NCI-H1105 (cell line): ENCODE results near the gene ATG4B.

ENCODE experiments used
- DNase-seq: peaks from one replicate; lab custom pipeline; 2025; lab: John Stamatoyannopoulos, UW

Gene ATG4B

DNA sequence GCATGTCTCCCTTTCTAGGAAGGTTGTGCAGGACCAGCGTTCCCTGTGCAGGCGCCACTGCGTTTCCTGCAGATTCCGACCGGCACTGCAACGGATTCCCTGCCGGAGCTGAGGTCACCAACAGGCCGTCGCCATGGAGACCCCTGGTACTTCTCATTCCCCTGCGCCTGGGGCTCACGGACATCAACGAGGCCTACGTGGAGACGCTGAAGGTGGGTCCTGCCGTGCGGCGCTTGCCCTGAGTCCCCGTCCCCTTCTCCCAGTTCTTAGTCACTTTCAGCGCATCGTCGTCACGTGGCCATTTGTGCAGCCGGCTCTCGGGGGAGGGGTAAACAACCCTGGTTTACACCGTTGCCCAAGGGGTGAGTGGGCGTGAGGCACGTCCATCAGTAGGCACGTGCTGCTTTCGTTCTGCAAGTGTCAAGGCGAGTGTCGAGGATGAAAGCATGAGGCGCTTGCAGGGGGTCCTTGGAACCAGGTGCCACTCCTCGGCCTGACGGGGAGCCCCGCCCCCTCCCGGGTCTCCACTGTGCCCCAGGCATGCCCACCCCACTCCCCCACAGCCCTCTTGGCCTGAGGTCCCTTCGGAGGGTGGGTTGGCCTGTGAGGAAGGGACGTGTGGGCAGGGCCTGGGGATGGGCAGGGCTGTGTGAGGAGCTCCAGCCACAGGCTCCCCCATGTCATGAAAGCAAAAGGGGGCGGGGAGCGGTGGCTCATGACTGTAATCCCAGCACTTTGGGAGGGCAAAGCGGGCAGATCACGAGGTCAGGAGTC, 29.3 kb downstream of the ATG4B start:
- no peak for DNase-seq

DNA sequence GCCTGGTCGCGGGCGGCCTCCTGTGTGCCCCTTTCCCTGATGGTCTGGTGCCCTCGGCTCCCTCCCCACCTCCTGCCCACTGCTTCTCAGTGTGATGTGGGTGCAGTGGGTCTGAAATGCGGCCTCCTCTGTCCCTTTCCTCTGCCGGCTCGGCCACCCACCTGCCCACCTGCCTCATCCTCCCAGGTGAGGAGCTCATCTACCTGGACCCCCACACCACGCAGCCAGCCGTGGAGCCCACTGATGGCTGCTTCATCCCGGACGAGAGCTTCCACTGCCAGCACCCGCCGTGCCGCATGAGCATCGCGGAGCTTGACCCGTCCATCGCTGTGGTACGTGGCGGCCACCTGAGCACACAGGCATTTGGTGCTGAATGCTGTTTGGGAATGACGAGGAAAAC, 30.9 kb downstream of the ATG4B start:
- DNase-seq: no peak

DNA sequence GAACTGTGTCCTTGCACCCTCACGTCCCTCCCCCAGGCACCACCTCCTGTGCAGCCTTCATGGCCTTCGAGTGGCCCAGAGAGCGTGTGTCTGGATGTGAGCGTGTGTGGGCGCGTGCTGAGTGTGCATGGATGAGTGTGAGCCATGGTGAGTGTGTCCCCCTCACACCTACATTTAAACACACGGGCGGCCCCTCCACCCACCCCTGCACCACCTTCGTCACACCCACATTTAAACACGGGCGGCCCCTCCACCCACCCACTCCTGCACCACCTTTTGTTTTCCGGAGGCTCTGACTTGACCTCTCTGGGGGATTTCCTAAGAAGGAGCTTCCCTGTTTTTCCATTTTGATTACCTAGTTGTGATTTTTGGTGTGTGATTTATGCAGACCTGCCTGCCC, 31.3 kb downstream of the ATG4B start:
- no peak for DNase-seq

DNA sequence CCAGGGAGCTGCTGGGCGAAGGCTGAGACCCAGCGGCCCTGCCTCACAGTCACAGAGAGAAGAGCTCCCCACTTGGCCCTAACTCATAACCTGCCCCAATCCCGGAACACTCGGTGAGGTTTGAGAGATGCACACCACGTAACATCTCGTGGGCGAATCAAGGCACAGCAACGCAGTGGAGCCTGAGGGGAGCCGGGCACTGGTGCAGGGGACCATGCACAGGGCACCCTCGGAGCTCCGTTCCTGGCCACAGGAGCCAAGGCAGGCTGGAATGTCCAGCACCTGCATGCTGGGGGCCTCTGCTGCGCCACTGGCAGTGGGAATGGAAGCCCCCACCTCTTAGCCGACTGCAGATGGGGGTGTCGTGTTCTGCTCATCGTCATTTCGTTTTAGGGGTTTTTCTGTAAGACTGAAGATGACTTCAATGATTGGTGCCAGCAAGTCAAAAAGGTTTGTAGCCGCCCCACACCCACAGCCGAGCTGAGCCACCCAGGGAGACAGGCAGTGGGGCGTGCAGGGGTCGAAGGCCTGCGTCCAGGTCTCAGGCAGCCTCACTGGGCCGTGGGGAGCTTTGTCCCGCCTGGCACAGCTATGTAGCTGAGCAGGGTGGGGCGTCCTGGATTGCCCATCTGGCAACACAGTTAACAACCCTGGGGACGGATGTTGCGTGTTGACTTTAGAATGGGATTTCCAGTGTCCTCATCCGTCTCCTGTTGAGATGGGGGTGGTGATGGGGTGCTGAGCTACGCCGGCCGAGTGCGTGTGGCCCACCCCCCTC, 33.0 kb downstream of the ATG4B start:
- DNase-seq: no peak

DNA sequence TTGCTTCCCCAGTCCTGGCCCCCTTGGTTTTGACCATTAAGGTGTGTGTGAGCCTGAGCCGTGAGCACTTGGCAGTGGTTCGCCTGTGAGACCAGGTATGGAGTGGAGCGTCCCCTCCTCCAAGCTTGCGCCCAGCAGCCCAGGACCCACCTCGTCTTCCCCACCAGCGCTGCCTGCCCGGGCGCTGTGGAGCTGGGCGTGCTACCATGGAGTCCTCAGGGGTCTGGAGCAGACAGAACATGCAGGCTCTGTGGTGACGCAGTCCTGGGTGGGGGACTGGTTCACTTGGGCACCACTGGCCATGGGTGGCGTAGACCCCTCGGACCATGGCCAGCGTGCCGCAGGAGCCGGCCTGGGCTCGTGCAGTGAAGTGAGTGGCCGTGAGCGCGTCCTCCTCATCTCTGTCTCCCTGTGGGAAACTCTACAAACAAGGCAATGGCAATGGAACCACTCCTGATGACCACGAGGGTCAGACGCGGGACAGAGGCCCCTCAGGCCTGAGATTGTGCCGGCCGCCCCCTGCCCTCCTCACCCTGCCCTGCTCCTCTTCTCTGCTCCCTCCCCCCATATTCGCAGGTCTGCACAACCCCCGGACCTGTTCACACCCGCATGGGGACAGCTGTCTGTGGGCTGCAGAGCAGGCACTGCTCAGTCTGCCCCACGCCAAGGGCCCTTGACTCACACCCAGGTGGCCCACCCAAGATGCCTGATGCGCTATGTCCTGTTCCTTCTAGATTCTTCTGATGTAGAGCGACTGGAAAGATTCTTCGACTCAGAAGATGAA, 34.2 kb downstream of the ATG4B start:
- no peak for DNase-seq

DNA sequence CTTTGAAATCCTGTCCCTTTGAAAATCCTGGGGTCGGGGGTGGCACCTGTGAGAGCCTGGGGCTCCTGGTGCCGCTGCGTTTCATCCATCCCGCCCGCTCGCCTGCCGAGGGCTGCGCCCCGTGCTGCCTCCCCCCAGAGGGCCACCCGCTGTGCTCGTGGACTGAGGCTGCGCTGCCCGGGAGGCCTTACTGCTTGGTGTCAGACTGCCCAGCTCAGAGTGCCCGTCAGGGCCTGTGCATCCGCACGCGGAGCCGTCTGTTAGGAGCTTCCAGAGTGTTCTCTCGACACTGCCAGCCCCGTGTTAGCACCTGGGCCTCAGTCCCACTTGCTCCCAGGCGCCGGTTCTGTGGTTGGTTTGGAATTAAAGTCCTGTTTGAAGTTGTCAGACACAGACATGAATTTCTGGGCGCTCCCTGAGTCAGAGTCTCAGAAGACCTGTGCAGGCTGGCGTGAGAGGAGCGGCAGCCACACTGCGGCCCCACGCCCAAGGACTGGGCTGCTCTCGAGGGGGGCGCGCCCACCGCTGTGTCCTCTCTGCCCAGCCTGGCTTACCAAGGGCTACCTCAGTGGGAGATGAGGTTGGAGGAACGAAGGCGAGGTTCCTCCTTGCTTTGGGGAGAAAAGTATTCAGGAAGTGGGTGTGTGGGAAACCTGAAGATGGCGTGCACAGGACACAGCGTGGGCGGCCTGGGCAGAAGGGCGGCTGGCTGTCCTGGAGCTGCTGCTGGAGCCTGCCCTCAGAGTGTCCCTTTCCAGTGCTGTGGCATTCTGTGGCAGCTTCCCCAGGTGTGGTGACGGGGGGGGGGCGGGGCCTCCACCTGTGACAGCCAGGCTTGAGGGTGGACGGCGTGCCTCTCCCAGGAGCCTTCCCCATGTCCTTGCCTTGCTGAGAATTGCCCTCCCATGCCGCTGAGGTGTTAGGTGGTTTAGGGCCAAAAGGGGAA, 35.0 kb downstream of the ATG4B start:
- no peak for DNase-seq

DNA sequence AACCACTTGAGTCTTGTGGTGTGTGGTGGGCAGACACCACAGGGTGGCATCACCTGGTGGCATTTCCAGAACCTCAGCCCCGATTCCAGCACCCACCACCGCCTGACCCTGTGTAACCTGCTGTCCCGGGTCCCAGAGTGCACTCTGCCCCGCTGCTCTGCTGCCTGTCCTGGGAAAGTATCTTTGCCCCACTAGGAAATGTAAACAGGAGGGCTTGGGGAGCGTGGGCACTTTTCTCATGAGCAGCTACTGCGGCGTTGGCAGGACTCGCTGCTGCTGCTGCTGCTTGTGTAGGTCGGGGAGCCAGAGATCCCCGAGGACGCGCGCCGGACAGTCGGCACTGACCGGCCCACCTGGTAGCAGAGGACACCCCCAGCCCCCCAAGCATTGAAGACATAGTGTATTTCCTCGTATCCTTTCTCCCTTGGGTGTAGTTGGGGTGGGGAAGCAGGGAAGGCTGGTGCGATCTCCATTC, 35.7 kb downstream of the ATG4B start:
- no peak for DNase-seq

DNA sequence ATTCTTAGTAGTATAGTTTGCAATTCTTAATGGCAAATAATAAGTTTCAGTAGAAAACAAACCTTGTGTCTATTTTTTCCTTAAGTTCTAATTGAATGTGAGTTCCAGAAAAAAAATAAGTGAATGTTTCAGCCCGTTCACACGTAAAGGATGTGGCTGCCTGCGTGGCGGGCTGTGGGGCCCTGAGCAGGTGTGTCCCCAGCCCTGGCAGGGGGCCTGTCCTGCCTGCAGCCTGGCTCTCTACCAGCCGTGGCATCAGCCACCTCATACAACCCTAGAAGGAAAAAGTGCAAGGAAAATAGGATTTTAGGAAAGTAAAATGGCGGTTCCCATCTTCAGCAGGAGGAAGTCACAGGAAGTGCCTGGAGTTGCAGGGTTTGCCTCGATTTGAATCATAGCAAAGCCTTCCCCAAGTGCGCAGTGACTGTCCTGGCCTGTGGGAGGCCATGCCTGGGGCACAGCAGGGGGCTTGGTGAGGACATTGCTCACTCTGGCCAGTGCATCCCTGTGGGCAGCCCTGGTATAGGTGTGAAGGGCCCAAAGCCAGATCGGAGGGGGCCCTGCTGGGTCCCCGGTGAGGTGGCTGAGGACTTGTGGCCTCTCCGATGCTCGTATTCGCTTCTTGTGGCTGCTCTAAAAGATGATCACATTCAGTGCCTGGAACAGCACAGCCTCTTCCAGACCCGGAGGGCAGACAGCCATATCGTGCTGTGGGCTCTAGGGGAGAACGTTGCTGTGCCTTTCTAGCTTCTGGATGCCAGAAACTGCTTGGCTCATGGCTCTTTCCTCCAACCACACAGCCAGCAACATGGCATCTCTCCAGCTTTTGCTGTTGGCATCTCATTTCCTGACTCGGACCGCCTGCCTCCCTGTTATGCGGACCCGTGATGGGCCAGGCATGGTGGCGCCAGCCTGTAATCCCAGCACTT, 36.6 kb downstream of the ATG4B start:
- no peak for DNase-seq

DNA sequence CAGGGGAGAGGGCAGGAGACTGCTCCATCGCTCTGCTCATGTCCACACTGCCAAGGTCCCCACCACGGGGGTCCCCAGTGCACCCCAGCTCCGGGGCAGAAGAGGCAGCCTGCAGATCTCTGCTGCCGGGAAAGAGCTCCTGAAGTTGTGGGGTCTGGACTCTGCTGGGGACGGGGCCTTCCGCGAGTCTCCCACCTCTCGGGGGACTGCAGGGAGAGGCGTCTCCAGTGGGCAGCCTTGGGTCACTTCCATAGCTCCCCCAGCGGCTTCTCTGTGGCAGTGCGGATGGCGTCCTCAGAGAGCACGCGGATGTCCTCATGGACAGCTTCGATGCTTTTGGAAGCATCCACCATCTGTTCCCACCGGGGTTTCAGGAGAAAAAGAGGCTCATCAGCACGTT, 38.4 kb downstream of the ATG4B start:
- DNase-seq: no peak

DNA sequence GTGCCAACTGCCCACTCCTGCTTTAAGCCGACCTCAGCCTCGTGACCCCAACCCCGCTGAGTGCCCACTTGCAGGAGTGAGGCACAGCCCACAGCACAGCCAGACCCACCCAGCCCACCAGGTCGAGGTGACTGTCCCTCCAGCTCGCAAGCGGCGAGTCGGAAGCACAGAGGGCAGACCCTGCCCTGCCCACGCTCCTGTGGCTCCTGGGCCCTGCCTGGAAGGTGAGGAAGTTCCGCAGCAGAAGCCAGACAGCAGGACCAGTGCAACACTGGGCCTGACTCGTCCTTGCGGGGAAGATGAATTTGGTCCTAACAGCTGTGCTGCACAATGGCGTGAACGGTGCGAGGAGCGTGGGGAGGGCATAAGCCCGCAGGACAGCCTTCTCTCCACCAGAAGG, 39.2 kb downstream of the ATG4B start:
- no peak for DNase-seq

DNA sequence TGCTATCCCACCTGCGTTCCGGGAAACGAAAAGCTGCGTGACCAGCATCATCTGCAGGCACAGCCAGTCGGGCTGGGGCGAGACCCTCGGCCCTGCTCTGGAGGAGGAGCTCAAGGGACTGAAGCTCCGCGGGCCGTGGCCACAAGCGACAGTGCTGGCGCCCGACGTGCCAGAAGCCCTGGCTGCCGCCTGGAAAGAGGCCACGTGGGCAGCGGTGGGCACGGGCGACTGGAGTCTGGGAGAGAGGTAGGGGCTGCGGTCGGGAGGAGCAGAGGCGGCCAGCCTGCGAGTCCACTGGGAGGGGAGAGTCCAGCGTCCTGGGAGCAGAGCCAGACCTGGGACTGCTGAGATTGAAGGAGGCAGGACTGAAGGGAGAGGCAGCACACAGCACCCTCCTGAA, 39.9 kb downstream of the ATG4B start:
- no peak for DNase-seq

DNA sequence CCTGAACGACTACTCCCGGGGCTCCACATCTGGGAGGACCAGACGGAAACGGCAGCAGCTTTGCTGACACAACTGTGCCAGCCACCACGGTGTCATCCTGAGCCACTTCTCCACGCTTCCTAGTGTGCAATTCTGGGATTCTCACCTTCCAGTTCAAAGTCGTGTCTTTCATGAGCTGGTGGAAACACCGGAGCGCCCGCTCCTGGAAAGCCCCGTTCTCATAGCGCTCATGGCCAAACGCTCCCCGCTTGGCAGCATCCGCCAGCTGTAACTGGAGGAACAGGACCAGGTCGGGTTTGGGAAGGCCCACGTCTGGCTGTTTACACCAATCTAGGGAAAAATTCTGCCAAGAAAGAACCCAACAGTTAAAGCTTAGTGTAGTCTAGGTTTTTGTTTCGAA, 40.8 kb downstream of the ATG4B start:
- no peak for DNase-seq

DNA sequence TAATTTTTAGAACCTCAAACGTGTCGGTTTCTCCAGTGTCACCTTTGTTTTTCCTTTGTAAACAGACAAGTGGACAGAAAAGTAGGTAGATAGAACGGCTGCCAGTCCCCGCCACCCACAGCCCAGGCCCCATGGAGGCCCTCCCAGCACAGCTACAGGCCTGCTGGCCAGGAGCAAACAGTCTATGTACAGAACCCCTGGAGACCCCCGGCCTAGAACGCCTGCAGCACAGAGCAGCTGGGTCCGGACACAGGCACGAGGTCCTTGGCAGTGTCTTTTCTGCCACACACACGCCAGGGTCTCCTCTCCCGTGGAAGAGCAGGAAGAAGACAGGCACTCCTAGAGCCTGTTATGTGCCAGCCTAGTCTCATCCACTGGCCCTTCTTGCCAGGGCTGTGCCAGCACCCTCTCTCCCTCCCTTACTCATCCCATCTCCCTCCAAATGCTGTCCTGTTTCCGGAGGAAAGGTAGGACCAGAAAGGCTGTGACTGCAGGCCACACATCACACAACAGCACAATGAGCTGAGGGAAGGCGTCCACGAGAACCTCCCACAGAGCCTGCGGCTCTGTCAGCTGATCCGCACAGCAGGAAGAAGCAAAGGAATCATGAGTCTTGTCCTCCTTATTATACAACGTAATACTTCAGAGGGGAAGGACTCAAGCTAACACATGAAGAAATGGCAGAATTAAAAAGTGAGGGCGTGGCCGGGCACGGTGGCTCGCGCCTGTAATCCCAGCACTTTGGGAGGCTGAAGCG, 41.5 kb downstream of the ATG4B start:
- DNase-seq: no peak

DNA sequence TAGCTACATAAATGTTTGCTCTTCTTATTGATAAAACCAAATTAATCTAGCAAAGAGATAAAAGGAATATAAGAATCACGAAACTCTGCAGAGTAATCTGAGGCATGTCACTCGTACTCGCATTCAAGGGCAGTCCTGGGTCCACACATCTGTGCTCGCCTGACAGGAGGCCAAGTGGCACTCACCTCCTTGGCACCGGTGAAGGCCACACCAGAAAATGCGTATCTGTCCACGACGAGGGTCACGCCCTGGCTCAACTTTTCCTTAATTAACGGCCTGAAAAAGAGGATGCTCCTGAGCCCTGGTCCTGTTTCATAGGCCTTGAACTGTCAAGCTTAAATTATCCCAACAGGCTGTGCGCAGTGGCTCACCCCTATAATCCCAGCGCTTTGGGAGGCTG, 42.6 kb downstream of the ATG4B start:
- no peak for DNase-seq

DNA sequence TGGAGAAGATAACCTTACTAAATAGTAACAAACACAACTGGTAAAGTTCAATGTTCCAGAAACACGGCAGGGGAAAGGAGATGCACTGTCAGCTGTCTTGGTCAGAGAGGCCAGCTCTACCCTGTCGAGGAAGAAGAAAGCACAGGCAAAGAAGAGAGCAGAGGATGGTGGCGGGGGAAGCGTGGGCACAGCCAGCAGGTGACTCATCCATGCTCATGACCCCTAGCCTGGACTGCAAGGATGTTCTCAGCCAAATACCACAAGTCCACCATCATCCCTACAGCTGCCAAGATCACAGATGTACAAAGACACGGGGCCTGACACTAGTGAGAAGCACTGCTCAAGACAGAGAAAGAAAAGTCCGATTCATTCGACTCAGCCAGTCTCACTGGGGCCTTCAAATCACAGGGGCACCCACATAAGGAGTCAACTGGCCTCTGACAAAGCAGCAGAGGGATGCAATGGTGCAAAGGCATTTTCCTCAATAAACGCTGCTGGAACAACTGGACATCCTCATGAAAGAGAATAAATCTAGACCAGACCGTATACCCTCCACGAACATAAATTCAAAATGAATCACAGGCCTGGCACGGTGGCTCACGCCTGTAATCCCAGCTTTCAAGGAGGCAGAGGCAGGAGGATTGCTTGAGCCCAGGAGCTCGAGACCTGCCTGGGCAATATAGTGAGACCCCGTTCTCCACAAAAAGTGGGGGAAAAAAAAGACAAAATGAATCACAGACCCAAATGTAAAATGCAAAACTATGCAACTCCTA, 43.5 kb downstream of the ATG4B start:
- no peak for DNase-seq

DNA sequence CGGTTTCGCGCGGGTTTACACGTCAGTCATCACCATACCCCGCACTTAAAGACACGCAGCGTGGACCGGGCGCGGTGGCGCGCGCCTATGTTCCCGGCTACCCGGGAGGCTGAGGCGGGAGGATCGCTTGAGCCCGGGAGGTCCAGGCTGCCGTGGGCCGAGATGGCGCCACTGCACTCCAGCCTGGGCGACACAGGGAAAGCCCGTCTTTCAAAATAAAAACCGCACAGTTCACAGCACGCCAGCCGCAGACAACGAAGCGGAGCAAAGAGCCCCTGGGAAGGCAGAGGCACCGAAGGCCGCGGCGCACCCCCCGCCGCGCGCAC, 48.8 kb downstream of the ATG4B start:
- DNase-seq: no peak

DNA sequence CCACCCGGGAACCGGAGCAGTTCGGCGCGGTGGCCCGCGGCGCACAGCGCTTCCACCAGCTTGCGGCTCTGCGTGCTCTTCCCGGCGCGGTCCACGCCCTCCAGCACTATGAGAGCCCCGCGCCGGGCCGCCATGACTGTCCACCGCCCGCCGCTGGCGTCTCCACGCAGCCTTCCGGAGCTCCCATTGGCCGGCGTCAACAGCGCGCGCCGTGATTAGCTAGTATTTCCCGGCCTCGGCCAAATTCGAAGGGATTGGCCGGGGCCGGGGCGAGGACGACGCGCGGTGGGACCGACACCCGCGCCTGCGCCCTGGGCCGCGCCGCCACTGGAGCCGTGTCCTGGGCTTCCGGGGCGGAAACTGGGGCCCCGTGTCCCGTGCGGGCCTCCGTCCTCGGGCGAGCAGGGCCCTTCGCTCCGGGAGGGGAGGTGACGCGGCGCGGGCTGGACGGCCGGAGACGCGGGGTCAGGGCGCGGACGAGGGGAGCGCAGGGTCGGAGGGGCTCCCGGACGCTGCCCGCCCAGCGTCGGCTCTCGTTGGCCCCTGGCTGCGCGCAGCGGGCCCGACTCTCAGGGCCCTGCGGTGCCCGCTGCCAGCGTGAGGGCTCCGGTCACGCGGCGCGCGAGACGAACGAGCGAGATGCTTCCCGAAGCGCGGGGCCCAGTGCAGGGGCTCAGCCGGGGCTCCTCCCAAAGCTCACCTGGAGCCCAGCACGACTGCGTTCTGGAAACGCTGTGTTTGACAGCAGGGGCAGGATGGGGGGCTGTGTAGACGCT, 49.3 kb downstream of the ATG4B start, which contains the start of gene DTYMK:
Gene DTYMK (minus strand): TSS at position 166 of the 776 bp plus-strand sequence. CDS start 32 bp downstream, at position 134.
- DNase-seq: peak; percentile 91

DNA sequence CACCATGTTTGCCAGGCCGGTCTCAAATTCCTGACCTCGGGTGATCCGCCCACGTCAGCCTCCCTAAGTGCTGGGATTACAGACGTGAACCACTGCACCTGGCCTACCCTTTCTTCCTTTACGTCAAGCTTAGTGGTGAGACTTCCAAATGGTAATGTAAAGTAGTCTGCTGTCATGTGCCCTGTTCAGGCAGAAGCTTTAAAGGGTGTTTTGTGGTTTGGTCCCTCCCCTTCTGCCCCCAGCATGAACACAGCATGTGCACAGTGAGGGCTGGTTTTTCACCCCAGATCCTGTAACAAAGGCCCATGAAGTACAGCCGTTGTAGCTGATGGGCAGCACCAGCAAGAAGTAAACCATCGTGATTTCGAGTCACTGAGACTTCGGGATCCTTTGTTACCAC, 51.8 kb downstream of the ATG4B start:
- no peak for DNase-seq
